A549 (cell line): ENCODE measurements around the gene LRRC75B. TPM values are rescaled to one million over a fixed set of nuclear protein-coding genes. Genes with fewer than 3 reads are reported as not detected.

Experiments used
- ATAC-seq, 2 experiments: fragments of 200-7000 bp in 1 of 2; fragments of >200 bp in 1 of 2; cut with Nextera tagmentation in 1 of 2; cut with Tn5 transposase in 1 of 2; 3 replicates each; pipeline versions ENCODE4 v1.8.0 to v1.9.1; 2018 to 2020; ENCODE audit warnings: mild to moderate bottlenecking in 1 of 2, moderate library complexity in 1 of 2
- CTCF ChIA-PET: fragments of 300-600 bp; sonication (Branson Sonifier 250); formaldehyde crosslinking; extraction: SDS; loops from one replicate; lab custom pipeline; 2021; ENCODE audit warnings: antibody characterized with exemption, inconsistent platforms; lab: Yijun Ruan, JAX
- POLR2A ChIA-PET: fragments of 350-600 bp; formaldehyde crosslinking; extraction: SDS; loops from one replicate; lab custom pipeline; 2021; ENCODE audit warnings: antibody characterized with exemption, inconsistent platforms; lab: Yijun Ruan, JAX
- DNase-seq, 2 experiments: peaks; one replicate each; pipeline versions ENCODE4 v3.0.0 to v3.0.0-alpha.2; 2011 to 2016; ENCODE audit warnings: low read depth in 1 of 2, low spot score in 1 of 2
- FAIRE-seq: peaks from 2 replicates; lab custom pipeline; 2011; peaks lifted over from hg19 to GRCh38; lab: Jason Lieb, UNC
- H3K27ac ChIP-seq, 2 experiments: fragments of >200 bp; sonication (Bioruptor Twin); formaldehyde crosslinking; 3 replicates each; pipeline ENCODE4 v1.5.1; 2016 to 2017
- H3K4me1 ChIP-seq: fragments of >200 bp; sonication (Bioruptor Twin); formaldehyde crosslinking; 3 replicates; pipeline ENCODE4 v1.6.1; 2016
- H3K4me2 ChIP-seq: fragments of >200 bp; sonication (Bioruptor Twin); formaldehyde crosslinking; 3 replicates; pipeline ENCODE4 v1.6.1; 2016
- H3K4me3 ChIP-seq: fragments of >200 bp; sonication (Bioruptor Twin); formaldehyde crosslinking; 3 replicates; pipeline ENCODE4 v1.5.1; 2016
- H3K9me3 ChIP-seq: fragments of >200 bp; sonication (Bioruptor Twin); formaldehyde crosslinking; 3 replicates; pipeline ENCODE4 v1.6.1; 2016
- CEBPB ChIP-seq, 2 experiments: fragments of >200 bp in 1 of 2; sonication (Bioruptor Twin) in 1 of 2; formaldehyde crosslinking in 1 of 2; IDR thresholded peaks; 2 replicates each; pipeline ENCODE4 v1.6.1; 2012 to 2016
- CHD2 ChIP-seq: fragments of 150-350 bp; IDR thresholded peaks from 2 replicates; pipeline ENCODE4 v1.6.1; 2014; ENCODE audit warnings: low read length; ENCODE audit not compliant: partially characterized antibody
- EHMT2 ChIP-seq: fragments of 200-600 bp; sonication (generic); IDR thresholded peaks from 2 replicates; pipeline ENCODE4 v1.6.1; 2016; ENCODE audit warnings: antibody characterized with exemption, low read depth, mild to moderate bottlenecking, moderate library complexity
- EP300 ChIP-seq, 2 experiments: fragments of >200 bp; sonication (Bioruptor Twin); formaldehyde crosslinking; IDR thresholded peaks; 2 replicates in 1 of 2; 3 replicates in 1 of 2; pipeline ENCODE4 v1.6.1; 2016 to 2017
- ESRRA ChIP-seq: fragments of 150-350 bp; IDR thresholded peaks from 2 replicates; pipeline ENCODE4 v1.6.1; 2014; ENCODE audit warnings: mild to moderate bottlenecking, low read length, borderline replicate concordance
- FOXS1 ChIP-seq: fragments of 250-450 bp; sonication (Bioruptor Pico); IDR thresholded peaks from 2 replicates; pipeline ENCODE4 v1.5.0; 2020; ENCODE audit warnings: mild to moderate bottlenecking, moderate library complexity
- GATA3 ChIP-seq: IDR thresholded peaks from 2 replicates; pipeline ENCODE4 v1.6.1; 2012; ENCODE audit warnings: borderline replicate concordance
- JUN ChIP-seq, 2 experiments: fragments of >200 bp; sonication (Bioruptor Twin); formaldehyde crosslinking; IDR thresholded peaks; 2 replicates in 1 of 2; 3 replicates in 1 of 2; pipeline ENCODE4 v1.6.1; 2016 to 2017
- KDM1A ChIP-seq: fragments of 200-600 bp; sonication (generic); IDR thresholded peaks from 2 replicates; pipeline ENCODE4 v1.6.1; 2016; ENCODE audit warnings: low read depth, mild to moderate bottlenecking
- MAFK ChIP-seq: fragments of 450-650 bp; IDR thresholded peaks from 2 replicates; pipeline ENCODE4 v1.6.1; 2014; ENCODE audit not compliant: partially characterized antibody
- MYC ChIP-seq: IDR thresholded peaks from 2 replicates; pipeline ENCODE4 v1.6.1; 2012; ENCODE audit warnings: mild to moderate bottlenecking, inconsistent platforms, low read length, improper control_type of control experiment, borderline replicate concordance
- NPAS2 ChIP-seq: fragments of 250-450 bp; sonication (Bioruptor Pico); IDR thresholded peaks from 2 replicates; pipeline ENCODE4 v1.8.0; 2022; ENCODE audit warnings: mild to moderate bottlenecking, moderate library complexity, borderline replicate concordance
- PHF8 ChIP-seq: fragments of 200-600 bp; sonication (generic); IDR thresholded peaks from 2 replicates; pipeline ENCODE4 v1.6.1; 2016; ENCODE audit warnings: low read depth, mild to moderate bottlenecking, antibody characterized with exemption, moderate library complexity, borderline replicate concordance
- POLR2A ChIP-seq: IDR thresholded peaks from 2 replicates; pipeline ENCODE4 v1.6.1; 2012; ENCODE audit warnings: mild to moderate bottlenecking, low read length
- RCOR1 ChIP-seq: fragments of 150-350 bp; IDR thresholded peaks from 2 replicates; pipeline ENCODE4 v1.6.1; 2014; ENCODE audit warnings: antibody characterized with exemption, low read length, low read depth
- RFX5 ChIP-seq: fragments of 450-650 bp; IDR thresholded peaks from 2 replicates; pipeline ENCODE4 v1.7.1; 2014; ENCODE audit warnings: antibody characterized with exemption, mild to moderate bottlenecking, moderate library complexity
- SREBF2 ChIP-seq: fragments of 450-650 bp; IDR thresholded peaks from 2 replicates; pipeline ENCODE4 v1.6.1; 2014; ENCODE audit warnings: mild to moderate bottlenecking, moderate library complexity
- TP53 ChIP-seq: fragments of 250-450 bp; sonication (Bioruptor Pico); IDR thresholded peaks from 2 replicates; pipeline ENCODE4 v1.5.0; 2021; ENCODE audit warnings: mild to moderate bottlenecking, moderate library complexity
- ZFP36 ChIP-seq: fragments of 450-650 bp; IDR thresholded peaks from 2 replicates; pipeline ENCODE4 v1.6.1; 2014; ENCODE audit warnings: borderline replicate concordance; ENCODE audit not compliant: partially characterized antibody
- ZSCAN20 ChIP-seq: fragments of 250-450 bp; sonication (Bioruptor Pico); IDR thresholded peaks from 2 replicates; pipeline ENCODE4 v1.8.0; 2022; ENCODE audit warnings: mild to moderate bottlenecking, moderate library complexity
- whole genome bisulfite sequencing: methylation state at CpG from one replicate; pipeline ENCODE4 v1.1.6; 2017; ENCODE audit errors: missing lambda C conversion rate; 5-methylcytosine and 5-hydroxymethylcytosine counted together
- polyA plus RNA-seq, 4 experiments: library from polyadenylated mRNA; depleted of rRNA in 3 of 4; stranded (reverse); fragments of >200 nt; fragmentation: RNase III in 1 of 4; extraction: RNeasy Plus Mini Kit Qiagen cat#74134 plus additional on column Dnase treatment in 1 of 4; gene quantifications; 2 replicates in 3 of 4; 3 replicates in 1 of 4; pipeline ENCODE4 v1.2.3, GENCODE V29; 2011 to 2017
- TF ChIP-seq, protein P1 (sequence below): fragments of 450-650 bp; IDR thresholded peaks from 2 replicates; pipeline ENCODE4 v1.6.1; 2014; ENCODE audit warnings: antibody characterized with exemption
- TF ChIP-seq, protein P2 (sequence below): IDR thresholded peaks from 2 replicates; pipeline ENCODE4 v1.6.1; 2012
- TF ChIP-seq, protein P3 (sequence below): IDR thresholded peaks from 2 replicates; pipeline ENCODE4 v1.6.1; 2012; ENCODE audit warnings: low read depth, borderline replicate concordance
- TF ChIP-seq, protein P4 (sequence below): fragments of >200 bp; sonication (Bioruptor Twin); formaldehyde crosslinking; IDR thresholded peaks from 3 replicates; pipeline ENCODE4 v1.6.1; 2016
- TF ChIP-seq, protein P5 (sequence below): fragments of 250-450 bp; sonication (Bioruptor Pico); IDR thresholded peaks from 2 replicates; pipeline ENCODE4 v1.5.0; 2020; ENCODE audit warnings: low read depth, mild to moderate bottlenecking, moderate library complexity
- TF ChIP-seq, protein P6 (sequence below): fragments of >200 bp; sonication (Bioruptor Twin); formaldehyde crosslinking; IDR thresholded peaks from 3 replicates; pipeline ENCODE4 v1.5.1; 2016

The LRRC75B gene
- polyA plus RNA-seq, 2 of the 4 experiments (the other 2 are of a cell fraction): 5.3 to 8.3 TPM

DNA sequence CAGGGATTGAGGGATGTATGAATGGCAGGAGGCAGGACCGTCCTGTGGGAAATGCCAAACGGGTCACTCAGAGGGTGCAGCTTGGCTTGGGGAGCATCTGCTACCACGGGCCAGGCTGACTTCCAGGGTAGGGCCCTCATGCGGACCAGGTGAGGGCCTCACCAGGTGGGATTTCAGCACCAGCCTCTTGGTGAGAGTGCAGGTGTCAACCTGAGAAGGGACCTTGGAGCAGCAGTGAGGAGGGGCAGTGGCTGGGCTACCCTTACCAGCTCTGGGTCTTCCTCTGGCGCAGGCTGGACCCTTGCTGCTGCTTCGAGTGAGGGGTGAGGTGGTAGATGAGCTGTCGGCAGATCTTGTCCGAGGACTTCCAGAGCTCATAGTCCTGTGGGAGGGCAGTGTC lies 4.9 kb downstream of the LRRC75B start (continued):
- TF ChIP-seq, protein P1, sequence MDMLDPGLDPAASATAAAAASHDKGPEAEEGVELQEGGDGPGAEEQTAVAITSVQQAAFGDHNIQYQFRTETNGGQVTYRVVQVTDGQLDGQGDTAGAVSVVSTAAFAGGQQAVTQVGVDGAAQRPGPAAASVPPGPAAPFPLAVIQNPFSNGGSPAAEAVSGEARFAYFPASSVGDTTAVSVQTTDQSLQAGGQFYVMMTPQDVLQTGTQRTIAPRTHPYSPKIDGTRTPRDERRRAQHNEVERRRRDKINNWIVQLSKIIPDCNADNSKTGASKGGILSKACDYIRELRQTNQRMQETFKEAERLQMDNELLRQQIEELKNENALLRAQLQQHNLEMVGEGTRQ: no peak
- TF ChIP-seq EHMT2: no peak
- TF ChIP-seq, all 56 proteins: peak for 0

DNA sequence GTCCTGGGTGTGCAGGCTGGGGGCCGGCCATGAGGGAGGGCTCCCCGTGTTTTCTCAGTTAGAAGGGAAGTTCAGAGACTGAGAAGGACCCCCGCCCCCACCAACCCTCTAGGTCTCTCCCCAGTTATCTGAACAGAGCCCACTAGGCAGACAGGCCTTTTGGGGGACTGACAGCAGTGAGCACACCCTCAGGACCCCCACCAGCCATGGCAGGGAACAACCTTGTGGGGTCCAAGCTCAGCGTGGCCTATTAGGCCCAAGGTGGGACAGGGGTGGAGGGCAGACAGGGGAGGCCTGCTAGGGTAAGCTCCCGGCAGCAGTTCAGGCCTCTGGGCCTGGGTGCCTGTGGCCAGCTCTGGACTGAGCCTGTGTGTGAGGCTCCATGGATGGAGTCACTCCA lies 5.6 kb downstream of the LRRC75B start:
- POLR2A ChIA-PET: no interaction called here
- CTCF ChIA-PET: interaction anchor here (1.8 kb wide), 1 partner anchor 10 kb away, joined by 6 read pairs; no protein-coding TSS in a partner anchor
- H3K27ac ChIP-seq: no peak overlapping the region
- no peak for FAIRE-seq
- no peaks in the 10 kb centered on the region for H3K9me3 ChIP-seq
- H3K4me1 ChIP-seq: peaks cover 5% of the 10 kb centered on the region; the same call in 1 of the 3 replicates
- H3K4me3 ChIP-seq: no peak overlapping the region
- 80% methylated on average over 2 of the region's 5 CpGs for WGBS
- TF ChIP-seq NPAS2 (CRISPR knock-in tag): no peak
- no peak for TF ChIP-seq KDM1A
- TF ChIP-seq ZFP36: no peak
- TF ChIP-seq EP300 (IDR thresholded peaks at IDR 0.05): no peak
- TF ChIP-seq, protein P2, sequence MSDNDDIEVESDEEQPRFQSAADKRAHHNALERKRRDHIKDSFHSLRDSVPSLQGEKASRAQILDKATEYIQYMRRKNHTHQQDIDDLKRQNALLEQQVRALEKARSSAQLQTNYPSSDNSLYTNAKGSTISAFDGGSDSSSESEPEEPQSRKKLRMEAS: no peak
- TF ChIP-seq JUN (IDR thresholded peaks at IDR 0.05): no peak
- TF ChIP-seq, protein P3, sequence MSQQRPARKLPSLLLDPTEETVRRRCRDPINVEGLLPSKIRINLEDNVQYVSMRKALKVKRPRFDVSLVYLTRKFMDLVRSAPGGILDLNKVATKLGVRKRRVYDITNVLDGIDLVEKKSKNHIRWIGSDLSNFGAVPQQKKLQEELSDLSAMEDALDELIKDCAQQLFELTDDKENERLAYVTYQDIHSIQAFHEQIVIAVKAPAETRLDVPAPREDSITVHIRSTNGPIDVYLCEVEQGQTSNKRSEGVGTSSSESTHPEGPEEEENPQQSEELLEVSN: no peak
- TF ChIP-seq CHD2: no peak
- no peak for TF ChIP-seq ZSCAN20
- no peak for TF ChIP-seq TP53 (CRISPR knock-in tag)
- TF ChIP-seq RCOR1: no peak
- no peak for TF ChIP-seq RFX5
- no peak for TF ChIP-seq EHMT2
- TF ChIP-seq, protein P4, sequence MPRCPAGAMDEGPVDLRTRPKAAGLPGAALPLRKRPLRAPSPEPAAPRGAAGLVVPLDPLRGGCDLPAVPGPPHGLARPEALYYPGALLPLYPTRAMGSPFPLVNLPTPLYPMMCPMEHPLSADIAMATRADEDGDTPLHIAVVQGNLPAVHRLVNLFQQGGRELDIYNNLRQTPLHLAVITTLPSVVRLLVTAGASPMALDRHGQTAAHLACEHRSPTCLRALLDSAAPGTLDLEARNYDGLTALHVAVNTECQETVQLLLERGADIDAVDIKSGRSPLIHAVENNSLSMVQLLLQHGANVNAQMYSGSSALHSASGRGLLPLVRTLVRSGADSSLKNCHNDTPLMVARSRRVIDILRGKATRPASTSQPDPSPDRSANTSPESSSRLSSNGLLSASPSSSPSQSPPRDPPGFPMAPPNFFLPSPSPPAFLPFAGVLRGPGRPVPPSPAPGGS: no peak
- no peak for ATAC-seq
- no peak overlapping the region for H3K4me2 ChIP-seq
- no peak for DNase-seq

DNA sequence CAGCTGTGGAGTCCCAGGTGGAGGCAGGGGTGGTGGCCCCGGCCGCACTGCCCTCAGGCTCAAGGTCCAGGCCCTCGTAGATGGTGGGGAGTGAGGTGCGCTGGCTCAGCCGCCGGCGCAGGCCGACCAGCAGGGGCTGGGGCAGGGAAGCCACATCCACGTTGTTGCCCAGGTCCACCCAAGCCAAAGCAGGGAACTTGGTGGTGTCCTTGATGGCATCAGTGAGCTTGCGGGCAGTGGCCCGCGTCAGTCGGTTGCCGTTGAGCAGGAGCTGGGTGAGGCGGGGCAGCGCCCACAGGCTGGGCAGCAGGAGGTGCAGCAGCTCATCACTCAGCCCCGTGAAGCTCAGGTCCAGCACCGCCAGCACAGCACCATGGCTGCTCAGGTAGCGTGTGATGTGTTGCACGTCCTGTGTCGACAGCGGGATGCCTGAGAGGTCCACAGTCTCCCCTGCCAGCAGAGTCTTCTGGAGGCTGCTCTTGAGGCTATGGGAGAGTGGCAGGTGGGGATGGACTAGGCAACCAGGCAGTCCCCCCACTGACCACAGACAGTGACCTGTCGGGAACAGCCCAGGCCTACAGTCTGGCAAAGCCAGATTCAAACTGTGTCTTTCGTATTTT lies 6.8 kb downstream of the LRRC75B start:
- ATAC-seq (no peak), FAIRE-seq (no peak), DNase-seq (no peak)
- H3K4me2 ChIP-seq: no peak overlapping the region
- no peak overlapping the region for H3K27ac ChIP-seq
- no peak overlapping the region for H3K4me3 ChIP-seq
- no peak for TF ChIP-seq FOXS1
- no peak for TF ChIP-seq RFX5
- TF ChIP-seq, protein P5, sequence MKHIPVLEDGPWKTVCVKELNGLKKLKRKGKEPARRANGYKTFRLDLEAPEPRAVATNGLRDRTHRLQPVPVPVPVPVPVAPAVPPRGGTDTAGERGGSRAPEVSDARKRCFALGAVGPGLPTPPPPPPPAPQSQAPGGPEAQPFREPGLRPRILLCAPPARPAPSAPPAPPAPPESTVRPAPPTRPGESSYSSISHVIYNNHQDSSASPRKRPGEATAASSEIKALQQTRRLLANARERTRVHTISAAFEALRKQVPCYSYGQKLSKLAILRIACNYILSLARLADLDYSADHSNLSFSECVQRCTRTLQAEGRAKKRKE (CRISPR knock-in tag): no peak
- TF ChIP-seq MYC: no peak
- no peak for TF ChIP-seq JUN (IDR thresholded peaks at IDR 0.05)
- TF ChIP-seq, protein P6, sequence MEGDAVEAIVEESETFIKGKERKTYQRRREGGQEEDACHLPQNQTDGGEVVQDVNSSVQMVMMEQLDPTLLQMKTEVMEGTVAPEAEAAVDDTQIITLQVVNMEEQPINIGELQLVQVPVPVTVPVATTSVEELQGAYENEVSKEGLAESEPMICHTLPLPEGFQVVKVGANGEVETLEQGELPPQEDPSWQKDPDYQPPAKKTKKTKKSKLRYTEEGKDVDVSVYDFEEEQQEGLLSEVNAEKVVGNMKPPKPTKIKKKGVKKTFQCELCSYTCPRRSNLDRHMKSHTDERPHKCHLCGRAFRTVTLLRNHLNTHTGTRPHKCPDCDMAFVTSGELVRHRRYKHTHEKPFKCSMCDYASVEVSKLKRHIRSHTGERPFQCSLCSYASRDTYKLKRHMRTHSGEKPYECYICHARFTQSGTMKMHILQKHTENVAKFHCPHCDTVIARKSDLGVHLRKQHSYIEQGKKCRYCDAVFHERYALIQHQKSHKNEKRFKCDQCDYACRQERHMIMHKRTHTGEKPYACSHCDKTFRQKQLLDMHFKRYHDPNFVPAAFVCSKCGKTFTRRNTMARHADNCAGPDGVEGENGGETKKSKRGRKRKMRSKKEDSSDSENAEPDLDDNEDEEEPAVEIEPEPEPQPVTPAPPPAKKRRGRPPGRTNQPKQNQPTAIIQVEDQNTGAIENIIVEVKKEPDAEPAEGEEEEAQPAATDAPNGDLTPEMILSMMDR: no peak
- TF ChIP-seq MAFK: no peak
- no peak for TF ChIP-seq GATA3
- TF ChIP-seq SREBF2: no peak
- TF ChIP-seq POLR2A: no peak
- TF ChIP-seq ESRRA: no peak
- TF ChIP-seq CEBPB (IDR thresholded peaks at IDR 0.05): no peak
- TF ChIP-seq PHF8: no peak
- 99% methylated on average over 6 of the region's 24 CpGs for WGBS
- ChIA-PET CTCF (no interaction called here), POLR2A (no interaction called here)
- no peaks in the 10 kb centered on the region for H3K4me1 ChIP-seq
- no peaks in the 10 kb centered on the region for H3K9me3 ChIP-seq
